Measurements from ENCODE around the gene RPS6KB1. TPM values are rescaled to one million over a fixed set of nuclear protein-coding genes. Genes with fewer than 3 reads are reported as not detected.
"Not testable (repeated sequence)": the region's sequence is repeated elsewhere in the genome, so short reads cannot be mapped to it uniquely, and the experiment has no call there.

RPS6KB1 gene
- total RNA-seq, 2 experiments from 2014 or later, result 44.3 to 50.1 TPM

DNA sequence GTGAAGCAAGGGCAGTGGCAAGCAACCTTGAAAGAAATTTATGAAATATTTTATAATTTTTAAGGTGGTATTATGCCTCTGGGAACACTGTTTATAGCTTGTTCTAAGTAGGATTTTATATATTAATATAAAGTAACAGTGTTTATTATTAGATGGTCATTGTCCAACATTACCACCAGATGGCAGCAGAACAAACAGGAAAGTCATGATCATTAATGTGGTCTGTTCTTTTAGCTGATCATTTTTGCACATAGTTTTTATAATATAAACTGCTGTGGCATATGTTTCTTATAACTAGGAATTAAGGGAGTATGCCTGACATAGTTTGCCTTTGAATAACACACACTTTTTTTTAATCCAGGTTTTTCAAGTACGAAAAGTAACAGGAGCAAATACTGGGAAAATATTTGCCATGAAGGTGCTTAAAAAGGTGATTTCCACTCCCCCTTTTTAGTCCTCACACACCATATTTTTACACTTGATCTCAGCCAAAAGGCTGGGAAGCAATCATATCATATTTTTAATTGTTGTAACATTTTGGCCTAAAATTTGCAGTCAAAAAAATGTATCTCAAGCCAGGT lies 21.4 kb downstream of the RPS6KB1 start:
- H3K4me1 Mint-ChIP-seq, result no peaks in the 10 kb centered on the region
- H3K27me3 Mint-ChIP-seq, result no peaks in the 10 kb centered on the region
- ChIA-PET POLR2A (interaction anchor here (0.6 to 1.0 kb wide), 5 partner anchors 21 to 355 kb away, joined by 3 to 7 read pairs (median 3); partner anchors contain the start of genes RPS6KB1 and TUBD1), CTCF (interaction anchor here (0.5 to 2.2 kb wide), 16 partner anchors 10 to 613 kb away, joined by 3 to 17 read pairs (median 4); partner anchors contain the start of genes RNFT1, RPS6KB1 and TUBD1)
- H3K4me3 Mint-ChIP-seq, result no peak overlapping the region
- H3K36me3 Mint-ChIP-seq (ENCODE audit: low read depth), result peaks cover 49% of the 10 kb centered on the region
- no peaks in the 10 kb centered on the region for H3K9me3 Mint-ChIP-seq
- DNase-seq, result no peak
- no peak overlapping the region for H3K27ac Mint-ChIP-seq

DNA sequence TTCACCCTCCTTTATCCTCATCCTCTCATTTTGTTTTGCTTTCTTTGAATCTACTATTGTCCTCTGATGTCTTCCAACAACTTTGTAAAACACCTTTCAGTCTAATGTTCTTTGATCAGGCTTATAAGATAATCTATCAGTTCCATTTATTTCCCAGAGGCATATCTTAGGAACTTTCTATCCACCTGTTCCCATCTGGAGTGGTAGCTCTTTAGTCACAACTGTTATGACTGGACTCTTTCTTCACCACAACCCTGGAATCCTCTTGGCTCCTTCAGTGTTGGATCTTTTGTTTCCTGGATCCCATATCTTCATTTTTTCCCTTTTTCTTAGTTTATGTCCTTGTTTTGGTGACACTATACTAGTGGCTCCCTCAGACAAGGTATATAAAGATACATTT lies 23.5 kb downstream of the RPS6KB1 start:
- no peak overlapping the region for H3K4me3 Mint-ChIP-seq
- no peak for DNase-seq
- no peak overlapping the region for H3K27ac Mint-ChIP-seq
- H3K4me1 Mint-ChIP-seq, result no peaks in the 10 kb centered on the region
- no peaks in the 10 kb centered on the region for H3K27me3 Mint-ChIP-seq
- ChIA-PET POLR2A (no interaction called here), CTCF (no interaction called here)
- no peaks in the 10 kb centered on the region for H3K9me3 Mint-ChIP-seq
- peaks cover 52% of the 10 kb centered on the region for H3K36me3 Mint-ChIP-seq (ENCODE audit: low read depth)

DNA sequence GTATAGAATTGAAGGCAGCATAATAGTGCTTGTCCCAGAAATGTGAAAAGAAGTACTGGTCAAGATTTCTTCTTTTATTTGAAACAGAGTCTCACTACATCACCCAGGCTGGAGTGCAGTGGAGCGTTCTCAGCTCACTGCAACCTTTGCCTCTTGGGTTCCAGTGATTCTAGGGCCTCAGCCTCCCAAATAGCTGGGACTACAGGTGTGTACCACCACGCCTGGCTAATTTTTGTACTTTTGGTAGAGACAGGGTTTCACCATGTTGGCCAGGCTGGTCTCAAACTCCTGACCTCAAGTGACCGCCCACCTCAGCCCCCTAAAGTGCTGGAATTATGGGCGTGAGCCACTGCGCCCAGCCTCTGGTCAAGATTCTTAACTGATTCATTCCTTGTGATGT lies 27.7 kb downstream of the RPS6KB1 start:
- not testable (repeated sequence) for H3K27ac Mint-ChIP-seq, H3K27me3 Mint-ChIP-seq, DNase-seq, H3K4me3 Mint-ChIP-seq, H3K9me3 Mint-ChIP-seq, H3K4me1 Mint-ChIP-seq
- H3K36me3 Mint-ChIP-seq (ENCODE audit: low read depth), result peaks cover 42% of the 10 kb centered on the region
- CTCF ChIA-PET, result interaction anchor here (0.7 to 0.9 kb wide), 2 partner anchors 116 to 1800 kb away, joined by 3 to 4 read pairs; no protein-coding TSS in a partner anchor
- POLR2A ChIA-PET, result interaction anchor here (1.2 kb wide), 1 partner anchor 27 kb away, joined by 3 read pairs; no protein-coding TSS in a partner anchor

GRCh38 chr17:59930121-59930520 lies 37.2 kb downstream of the RPS6KB1 start:
- CTCF ChIA-PET, H3K27me3 Mint-ChIP-seq, H3K27ac Mint-ChIP-seq, H3K4me3 Mint-ChIP-seq, DNase-seq, POLR2A ChIA-PET, H3K4me1 Mint-ChIP-seq, H3K9me3 Mint-ChIP-seq: not testable (repeated sequence)
- H3K36me3 Mint-ChIP-seq (ENCODE audit: low read depth), result peaks cover 83% of the 10 kb centered on the region

DNA sequence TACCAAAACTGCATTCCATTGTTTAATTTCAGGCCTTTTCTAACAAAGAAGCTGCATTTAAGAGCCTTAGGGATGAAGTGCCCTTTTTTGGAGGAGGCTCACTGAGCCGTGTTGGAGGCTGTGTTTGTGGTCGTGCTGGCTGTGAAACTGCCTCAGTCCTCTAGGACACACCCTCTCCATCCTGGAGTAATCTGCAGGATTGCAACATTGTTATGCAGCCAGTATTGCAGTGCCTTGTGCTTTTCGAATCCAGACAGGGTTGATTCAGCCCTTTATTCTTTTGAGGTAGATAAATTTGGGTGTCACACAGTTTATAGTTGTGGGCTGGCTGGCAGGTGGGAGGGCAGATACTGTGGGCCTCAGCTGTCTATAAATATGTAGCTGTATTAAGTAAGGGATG lies 37.8 kb downstream of the RPS6KB1 start:
- H3K9me3 Mint-ChIP-seq, POLR2A ChIA-PET, H3K27ac Mint-ChIP-seq, H3K4me1 Mint-ChIP-seq, H3K4me3 Mint-ChIP-seq, H3K27me3 Mint-ChIP-seq, DNase-seq, CTCF ChIA-PET: not testable (repeated sequence)
- H3K36me3 Mint-ChIP-seq (ENCODE audit: low read depth), result peaks cover 80% of the 10 kb centered on the region

DNA sequence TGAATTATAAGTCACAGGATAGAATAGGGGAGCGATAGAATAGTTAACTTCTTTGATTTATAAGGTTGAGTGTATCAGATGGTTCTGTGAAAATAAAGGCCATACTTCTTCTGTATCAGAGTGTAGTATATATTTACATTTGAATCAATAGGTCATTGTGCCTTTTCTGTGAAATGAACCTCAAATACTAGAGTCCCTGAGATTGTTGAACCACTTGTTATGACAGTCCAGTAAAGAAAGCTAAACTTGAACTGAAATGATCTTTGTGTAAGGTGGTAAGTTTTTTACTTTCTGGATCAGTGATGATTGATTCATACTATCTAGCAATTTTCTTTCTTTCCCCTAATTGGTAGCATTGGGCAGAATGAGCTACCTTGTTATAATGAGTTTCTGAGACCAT lies 40.4 kb downstream of the RPS6KB1 start:
- DNase-seq, H3K27ac Mint-ChIP-seq, H3K4me1 Mint-ChIP-seq, H3K9me3 Mint-ChIP-seq, CTCF ChIA-PET, H3K27me3 Mint-ChIP-seq, H3K4me3 Mint-ChIP-seq: not testable (repeated sequence)
- peaks cover 81% of the 10 kb centered on the region for H3K36me3 Mint-ChIP-seq (ENCODE audit: low read depth)
- POLR2A ChIA-PET, result interaction anchor here (0.7 kb wide), 1 partner anchor 32 kb away, joined by 3 read pairs; the partner anchor contains the start of gene RNFT1

GRCh38 chr17:59940697-59941096 lies 47.8 kb downstream of the RPS6KB1 start:
- H3K27me3 Mint-ChIP-seq, H3K9me3 Mint-ChIP-seq, H3K4me3 Mint-ChIP-seq, POLR2A ChIA-PET, DNase-seq: not testable (repeated sequence)
- Mint-ChIP-seq H3K4me1 (peaks cover 22% of the 10 kb centered on the region), H3K36me3 (ENCODE audit: low read depth) (peaks cover 67% of the 10 kb centered on the region), H3K27ac (peak overlapping the region; percentile 18)
- CTCF ChIA-PET, result interaction anchor here (0.7 kb wide), 1 partner anchor 797 kb away, joined by 6 read pairs; no protein-coding TSS in a partner anchor

DNA sequence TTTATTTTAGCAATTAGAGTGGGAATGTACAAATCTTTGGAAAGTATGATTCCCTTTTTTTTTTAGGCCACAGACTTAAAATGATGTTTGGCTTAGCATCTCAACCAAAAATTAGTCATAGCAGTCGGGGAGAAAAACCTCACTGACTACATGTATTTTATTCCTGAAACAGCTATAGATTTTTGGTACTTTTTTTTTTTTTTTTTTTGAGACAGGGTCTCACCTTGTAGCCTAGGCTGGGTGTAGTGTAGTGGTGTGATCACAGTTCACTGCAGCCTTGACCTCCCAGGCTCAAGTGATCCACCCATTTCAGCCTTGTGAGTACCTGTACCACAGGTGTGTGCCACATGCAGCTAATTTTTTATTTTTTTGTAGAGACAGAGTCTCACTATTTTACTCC lies 48.2 kb downstream of the RPS6KB1 start:
- Mint-ChIP-seq H3K9me3 (no peaks in the 10 kb centered on the region), H3K36me3 (ENCODE audit: low read depth) (peaks cover 67% of the 10 kb centered on the region), H3K4me1 (peaks cover 25% of the 10 kb centered on the region), H3K4me3 (no peak overlapping the region), H3K27me3 (no peaks in the 10 kb centered on the region), H3K27ac (no peak overlapping the region)
- ChIA-PET CTCF (interaction anchor here (0.9 kb wide), 1 partner anchor 96 kb away, joined by 3 read pairs; no protein-coding TSS in a partner anchor), POLR2A (no interaction called here)
- no peak for DNase-seq

DNA sequence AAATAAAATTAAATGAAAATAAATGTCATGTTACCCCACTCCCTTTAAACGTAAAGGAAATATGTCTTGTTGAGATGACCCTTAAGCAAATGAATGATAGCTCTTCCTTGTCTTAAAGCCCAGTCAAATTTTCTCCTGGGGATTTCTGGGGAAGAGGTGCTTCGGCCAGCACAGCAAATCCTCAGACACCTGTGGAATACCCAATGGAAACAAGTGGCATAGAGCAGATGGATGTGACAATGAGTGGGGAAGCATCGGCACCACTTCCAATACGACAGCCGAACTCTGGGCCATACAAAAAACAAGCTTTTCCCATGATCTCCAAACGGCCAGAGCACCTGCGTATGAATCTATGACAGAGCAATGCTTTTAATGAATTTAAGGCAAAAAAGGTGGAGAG lies 53.5 kb downstream of the RPS6KB1 start:
- H3K27ac Mint-ChIP-seq, DNase-seq, H3K27me3 Mint-ChIP-seq, H3K9me3 Mint-ChIP-seq, CTCF ChIA-PET, POLR2A ChIA-PET, H3K4me3 Mint-ChIP-seq: not testable (repeated sequence)
- Mint-ChIP-seq H3K36me3 (ENCODE audit: low read depth) (peaks cover 53% of the 10 kb centered on the region), H3K4me1 (peaks cover 17% of the 10 kb centered on the region)

DNA sequence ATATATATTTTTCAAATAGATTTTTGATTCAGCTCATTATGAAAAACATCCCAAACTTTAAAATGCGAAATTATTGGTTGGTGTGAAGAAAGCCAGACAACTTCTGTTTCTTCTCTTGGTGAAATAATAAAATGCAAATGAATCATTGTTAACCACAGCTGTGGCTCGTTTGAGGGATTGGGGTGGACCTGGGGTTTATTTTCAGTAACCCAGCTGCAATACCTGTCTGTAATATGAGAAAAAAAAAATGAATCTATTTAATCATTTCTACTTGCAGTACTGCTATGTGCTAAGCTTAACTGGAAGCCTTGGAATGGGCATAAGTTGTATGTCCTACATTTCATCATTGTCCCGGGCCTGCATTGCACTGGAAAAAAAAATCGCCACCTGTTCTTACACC lies 54.4 kb downstream of the RPS6KB1 start:
- Mint-ChIP-seq H3K4me1 (peaks cover 16% of the 10 kb centered on the region), H3K36me3 (ENCODE audit: low read depth) (peaks cover 54% of the 10 kb centered on the region)
- H3K4me3 Mint-ChIP-seq, H3K9me3 Mint-ChIP-seq, H3K27me3 Mint-ChIP-seq, DNase-seq, H3K27ac Mint-ChIP-seq, POLR2A ChIA-PET, CTCF ChIA-PET: not testable (repeated sequence)

DNA sequence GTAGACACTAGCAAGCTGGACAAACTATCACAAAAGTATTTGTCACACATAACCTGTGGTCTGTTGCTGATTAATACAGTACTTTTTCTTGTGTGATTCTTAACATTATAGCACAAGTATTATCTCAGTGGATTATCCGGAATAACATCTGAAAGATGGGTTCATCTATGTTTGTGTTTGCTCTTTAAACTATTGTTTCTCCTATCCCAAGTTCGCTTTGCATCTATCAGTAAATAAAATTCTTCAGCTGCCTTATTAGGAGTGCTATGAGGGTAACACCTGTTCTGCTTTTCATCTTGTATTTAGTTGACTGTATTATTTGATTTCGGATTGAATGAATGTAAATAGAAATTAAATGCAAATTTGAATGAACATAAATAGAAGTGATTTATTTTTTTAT lies 57.1 kb downstream of the RPS6KB1 start:
- H3K27ac Mint-ChIP-seq, result no peak overlapping the region
- no peaks in the 10 kb centered on the region for H3K27me3 Mint-ChIP-seq
- H3K4me1 Mint-ChIP-seq, result peaks cover 15% of the 10 kb centered on the region
- ChIA-PET CTCF (interaction anchor here (1.1 kb wide), 1 partner anchor 198 kb away, joined by 3 read pairs; no protein-coding TSS in a partner anchor), POLR2A (no interaction called here)
- H3K36me3 Mint-ChIP-seq (ENCODE audit: low read depth), result peaks cover 50% of the 10 kb centered on the region
- no peak overlapping the region for H3K4me3 Mint-ChIP-seq
- no peak for DNase-seq
- no peaks in the 10 kb centered on the region for H3K9me3 Mint-ChIP-seq

DNA sequence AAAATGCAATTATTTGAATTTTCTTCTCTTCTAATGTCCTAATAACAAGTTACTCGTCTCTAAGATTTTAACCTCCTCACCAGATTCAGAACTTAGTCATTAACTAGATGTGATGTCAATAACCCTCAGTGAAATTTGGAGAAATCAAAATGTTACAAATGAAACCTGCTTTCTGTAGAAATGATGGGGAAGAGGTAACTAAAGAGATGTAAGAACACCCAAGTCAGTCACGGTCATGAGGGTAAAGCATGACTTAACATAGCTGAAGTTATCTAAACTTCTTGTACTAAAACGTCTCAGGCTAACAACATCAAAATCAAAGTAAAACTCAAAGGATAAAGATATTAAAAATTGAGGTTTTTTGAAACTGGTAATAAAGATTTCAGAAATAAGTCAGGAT lies 61.9 kb downstream of the RPS6KB1 start:
- peaks cover 54% of the 10 kb centered on the region for H3K36me3 Mint-ChIP-seq (ENCODE audit: low read depth)
- no peak overlapping the region for H3K4me3 Mint-ChIP-seq
- no peak for DNase-seq
- ChIA-PET CTCF (interaction anchor here (1.6 kb wide), 1 partner anchor 19 kb away, joined by 3 read pairs; no protein-coding TSS in a partner anchor), POLR2A (no interaction called here)
- H3K4me1 Mint-ChIP-seq, result peaks cover 2% of the 10 kb centered on the region
- H3K27ac Mint-ChIP-seq, result no peak overlapping the region
- H3K9me3 Mint-ChIP-seq, result no peaks in the 10 kb centered on the region
- H3K27me3 Mint-ChIP-seq, result no peaks in the 10 kb centered on the region

DNA sequence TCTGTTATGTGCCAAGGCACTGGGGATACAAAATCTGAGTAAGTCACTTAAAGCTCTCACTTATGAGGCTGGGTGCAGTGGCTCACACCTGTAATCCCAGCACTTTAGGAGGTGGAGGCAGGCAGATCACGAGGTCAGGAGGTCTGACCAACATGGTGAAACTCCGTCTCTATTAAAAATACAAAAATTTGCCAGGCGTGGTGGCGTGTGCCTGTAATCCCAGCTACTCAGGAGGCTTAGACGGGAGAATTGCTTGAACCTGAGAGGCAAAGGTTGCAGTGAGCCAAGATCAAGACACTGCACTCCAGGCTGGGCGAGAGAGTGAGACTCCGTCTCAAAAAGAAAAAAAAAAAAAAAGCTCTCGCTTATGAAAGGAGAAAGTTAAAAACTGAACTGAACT lies 66.7 kb downstream of the RPS6KB1 start:
- H3K4me3 Mint-ChIP-seq, H3K27me3 Mint-ChIP-seq, H3K9me3 Mint-ChIP-seq, DNase-seq, POLR2A ChIA-PET, H3K27ac Mint-ChIP-seq: not testable (repeated sequence)
- CTCF ChIA-PET, result interaction anchor here (1.0 kb wide), 1 partner anchor 206 kb away, joined by 3 read pairs; no protein-coding TSS in a partner anchor
- Mint-ChIP-seq H3K36me3 (ENCODE audit: low read depth) (peaks cover 39% of the 10 kb centered on the region), H3K4me1 (peaks cover 19% of the 10 kb centered on the region)

Data from activated CD4-positive, alpha-beta memory T cell treated with anti-CD3 and anti-CD28 coated beads, Interleukin-2, amount 10 ng/mL, durations not matched to agents 7 days and 5 days (primary cell).